GM21381 (cell line): ENCODE measurements around the gene SNX8.

Experiments
- ATAC-seq: cut with Tn5 transposase; IDR thresholded peaks from one replicate; pipeline ENCODE4 v1.9.1; 2021; ENCODE audit warnings: mild to moderate bottlenecking, moderate library complexity; ENCODE audit not compliant: unreplicated experiment

The SNX8 gene

DNA sequence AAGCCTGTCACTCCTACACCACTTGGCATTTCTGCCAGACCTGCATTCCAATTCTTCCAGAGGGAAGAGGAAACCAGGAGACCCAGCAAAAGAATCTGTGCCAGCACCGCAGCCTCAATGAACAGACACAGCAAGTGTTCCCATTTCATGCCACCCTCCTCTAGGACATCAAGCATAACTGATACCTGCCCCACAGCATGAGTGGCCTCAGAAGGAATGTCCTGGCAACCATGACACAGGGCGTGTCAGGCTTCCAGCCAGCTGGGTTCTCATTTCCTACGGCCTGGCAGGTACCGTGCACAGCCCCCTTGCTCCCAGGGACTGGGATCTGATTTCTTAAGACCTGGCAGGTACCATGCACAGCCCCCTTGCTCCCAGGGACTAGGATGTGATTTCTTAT, 89.3 kb downstream of the SNX8 start:
- no peak for ATAC-seq

DNA sequence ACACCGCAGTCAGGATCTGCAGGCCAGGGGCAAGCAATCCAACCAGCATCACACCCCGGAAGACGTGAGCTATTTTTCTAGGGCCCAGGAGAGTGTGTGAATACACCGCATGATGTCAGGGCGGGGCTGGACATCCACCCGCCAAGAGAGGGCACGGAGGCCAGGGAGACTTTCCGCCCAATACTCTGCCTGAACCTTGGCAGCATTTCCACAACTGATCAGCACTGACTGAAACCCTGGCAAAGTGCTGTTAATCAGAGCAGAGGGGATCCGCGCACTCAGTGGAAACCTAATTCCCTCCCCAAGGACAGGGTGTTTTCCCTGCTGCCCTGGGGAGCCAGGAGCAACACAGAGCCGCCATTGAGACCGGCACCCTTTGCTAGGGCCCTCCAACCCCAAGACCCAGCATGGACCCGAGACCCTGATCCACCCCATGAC, 89.7 kb downstream of the SNX8 start:
- ATAC-seq = no peak

DNA sequence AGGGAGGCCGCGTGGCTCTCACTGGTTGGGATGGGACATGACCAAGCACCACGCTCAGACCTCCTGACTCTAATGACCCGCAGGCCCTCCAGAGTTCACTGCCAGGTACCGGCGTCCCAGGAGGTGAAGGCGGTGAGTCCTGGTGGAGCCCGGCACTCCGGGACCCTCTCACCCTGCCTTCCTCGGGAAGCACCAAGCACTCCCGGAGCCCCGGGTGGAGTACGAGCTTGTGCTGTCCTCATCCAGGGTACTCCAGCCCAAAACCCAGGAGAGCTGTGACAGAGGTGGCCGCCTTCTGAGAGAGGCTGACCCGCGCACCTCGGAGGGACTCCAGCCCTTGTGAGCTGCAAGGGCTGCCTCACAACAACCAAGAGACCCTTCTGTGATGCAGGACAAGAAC, 90.9 kb downstream of the SNX8 start:
- no peak for ATAC-seq

DNA sequence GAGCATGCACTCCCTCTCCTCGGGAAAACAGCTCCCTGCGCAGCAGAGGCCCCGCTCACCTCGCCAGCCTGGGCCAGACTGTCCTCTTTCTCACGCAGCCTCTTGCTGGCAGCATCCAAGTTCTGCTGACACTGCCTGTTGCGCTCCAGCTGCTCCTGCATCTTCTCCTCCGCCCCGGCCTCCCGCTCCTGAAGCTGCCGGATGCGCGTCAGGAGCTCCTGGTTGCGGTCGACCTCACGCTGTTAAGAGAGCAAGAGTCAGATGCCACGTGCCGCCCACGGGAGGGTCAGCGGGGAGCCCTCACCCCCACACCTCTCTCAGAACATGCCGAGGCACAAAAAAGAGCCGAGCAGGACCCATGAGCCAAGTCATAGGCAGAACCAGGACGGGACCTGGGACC, 91.7 kb downstream of the SNX8 start:
- ATAC-seq = no peak

DNA sequence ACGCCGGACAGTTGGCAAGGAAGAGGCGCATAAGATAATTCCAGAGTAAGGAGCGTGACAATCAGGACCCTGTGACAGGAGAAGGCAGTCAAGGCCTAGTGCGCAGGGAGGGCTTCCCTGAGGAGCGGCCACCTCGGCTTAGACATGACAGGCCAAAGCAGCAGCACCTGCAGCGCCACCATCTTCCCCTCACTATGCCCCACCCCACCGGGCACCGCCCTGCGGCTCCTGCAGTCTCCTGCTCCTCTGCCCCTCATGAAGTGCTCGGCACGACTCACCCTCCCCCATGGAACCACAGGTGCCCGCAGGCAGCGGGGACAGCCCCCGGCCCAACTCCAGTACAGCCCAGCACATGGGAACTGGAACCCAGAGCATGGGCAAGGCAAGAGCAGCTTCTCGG, 93.3 kb downstream of the SNX8 start:
- no peak for ATAC-seq

DNA sequence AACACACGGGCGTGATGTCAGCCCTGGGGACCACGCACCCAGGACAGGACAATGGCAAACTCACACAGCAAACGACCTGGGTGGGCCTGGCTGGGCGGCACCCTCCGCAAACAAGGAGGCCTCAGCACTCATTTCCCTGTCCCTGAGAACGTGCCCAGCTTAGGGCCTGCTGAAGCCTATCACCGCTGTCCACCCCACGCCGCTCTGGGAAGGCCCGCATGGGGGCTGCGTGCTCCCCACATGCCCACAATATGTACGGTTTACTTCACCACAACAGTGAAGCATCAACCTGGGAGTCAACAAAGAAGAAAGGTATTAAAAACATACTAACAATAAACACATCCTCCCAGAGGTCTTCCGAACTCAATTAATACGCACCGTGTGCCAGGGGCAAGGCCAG, 93.7 kb downstream of the SNX8 start:
- ATAC-seq = no peak

DNA sequence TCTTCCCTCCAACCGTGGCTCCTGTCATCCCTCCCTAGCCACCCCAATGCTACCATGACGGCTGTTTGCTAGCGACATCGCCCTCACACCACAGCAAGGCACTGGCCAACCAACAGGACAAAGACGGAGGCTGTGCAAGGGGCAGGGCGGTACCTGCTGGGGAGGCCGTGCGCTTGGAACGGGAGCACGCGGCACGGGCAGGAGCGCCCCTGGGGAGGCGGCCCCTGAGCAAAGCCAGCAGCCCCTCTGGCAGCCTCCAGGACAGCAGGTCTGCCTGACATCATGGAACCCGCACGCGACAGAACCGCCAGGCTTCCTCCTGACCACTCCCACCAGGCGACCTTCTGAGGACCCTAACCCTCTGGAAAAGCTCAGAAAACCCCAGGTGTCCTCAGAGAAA, 94.2 kb downstream of the SNX8 start:
- ATAC-seq = no peak

DNA sequence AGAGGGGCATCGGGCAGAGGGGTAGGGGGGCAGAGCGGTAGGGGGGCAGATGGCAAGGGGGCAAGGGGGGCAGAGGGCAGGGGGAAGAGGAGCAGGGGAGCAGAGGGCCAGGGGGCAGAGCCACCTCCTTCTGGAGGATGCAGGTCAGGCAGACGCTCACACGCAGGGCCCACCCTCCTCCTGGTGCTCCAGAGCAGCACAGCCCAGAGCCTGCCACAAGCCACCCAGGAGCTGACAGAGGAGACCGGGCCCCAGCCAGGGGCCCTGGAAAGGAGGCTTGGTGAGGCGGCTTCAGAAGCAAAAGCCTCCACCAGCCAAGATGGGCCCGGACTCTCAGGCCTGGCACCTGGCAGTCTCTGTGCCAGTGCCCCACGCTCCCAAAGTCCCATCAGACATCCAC, 94.6 kb downstream of the SNX8 start:
- no peak for ATAC-seq

DNA sequence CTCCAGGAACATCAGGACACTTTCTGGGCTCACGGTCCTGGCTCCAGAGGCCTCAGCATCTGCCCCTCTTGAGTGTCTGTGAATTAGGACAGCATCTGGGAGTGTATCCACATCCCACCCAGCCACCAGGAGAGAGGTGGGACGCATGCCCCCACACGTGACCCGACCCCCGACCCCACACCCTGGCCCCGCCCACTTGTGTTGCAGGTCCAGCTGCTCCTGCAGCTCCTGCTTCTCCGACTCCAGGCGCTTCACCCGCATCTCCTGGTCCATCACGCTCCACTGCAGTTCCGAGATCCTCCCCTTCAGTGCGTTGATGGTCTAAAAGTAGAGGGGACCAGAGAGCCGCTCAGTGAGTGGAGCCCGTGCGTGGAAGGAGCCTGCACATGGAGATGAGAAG, 95.1 kb downstream of the SNX8 start:
- ATAC-seq = no peak

DNA sequence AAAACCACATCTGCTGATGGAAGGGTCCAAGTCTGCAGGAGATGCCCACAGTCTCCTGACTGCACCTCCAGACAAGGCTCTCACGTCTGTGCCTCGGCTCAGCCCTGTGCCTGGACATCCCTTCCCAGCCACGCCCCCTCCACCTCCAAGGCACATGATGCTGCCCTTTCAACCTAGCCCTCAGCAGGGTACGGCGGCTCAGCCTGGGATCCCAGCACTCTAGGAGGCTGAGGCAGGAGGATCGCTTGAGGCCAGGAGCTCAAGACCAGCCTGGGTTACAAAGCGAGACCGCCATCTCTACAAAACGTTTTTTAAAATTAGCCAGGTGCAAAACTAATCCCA, 95.8 kb downstream of the SNX8 start:
- ATAC-seq = no peak

DNA sequence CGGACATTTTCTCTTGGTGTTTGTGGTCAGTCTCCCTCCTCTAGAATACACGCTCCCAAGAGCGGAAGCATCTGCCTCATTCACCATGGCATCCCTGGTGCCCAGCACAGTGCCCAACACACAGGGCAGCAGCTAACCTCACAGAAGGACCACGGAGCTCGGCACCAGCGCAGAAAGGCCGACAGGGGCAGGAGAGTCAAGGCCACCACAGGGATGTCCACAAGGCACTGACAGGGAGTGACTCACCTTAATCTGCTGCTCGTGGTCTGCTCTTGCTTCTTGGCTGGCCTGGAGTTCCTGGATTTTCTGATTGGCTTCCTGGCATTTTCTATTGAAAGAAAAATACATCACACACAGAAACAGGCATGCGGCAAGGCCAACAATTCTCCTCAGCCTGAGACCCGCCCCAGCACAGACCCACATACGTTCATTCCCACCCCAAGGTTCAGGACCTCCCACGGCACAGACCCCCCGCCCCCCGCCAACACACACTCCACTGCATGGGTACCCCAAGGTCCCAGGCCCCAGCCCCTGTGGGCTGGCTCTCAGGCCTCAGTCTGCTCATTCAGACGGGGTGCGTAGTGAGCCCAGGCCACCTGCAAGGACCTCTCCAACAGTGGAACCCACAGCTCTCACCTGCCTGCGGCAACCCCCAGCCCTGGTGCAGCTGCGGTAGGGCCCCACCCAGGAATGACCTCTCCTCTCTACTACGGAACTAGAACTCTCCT, 96.4 kb downstream of the SNX8 start:
- no peak for ATAC-seq

DNA sequence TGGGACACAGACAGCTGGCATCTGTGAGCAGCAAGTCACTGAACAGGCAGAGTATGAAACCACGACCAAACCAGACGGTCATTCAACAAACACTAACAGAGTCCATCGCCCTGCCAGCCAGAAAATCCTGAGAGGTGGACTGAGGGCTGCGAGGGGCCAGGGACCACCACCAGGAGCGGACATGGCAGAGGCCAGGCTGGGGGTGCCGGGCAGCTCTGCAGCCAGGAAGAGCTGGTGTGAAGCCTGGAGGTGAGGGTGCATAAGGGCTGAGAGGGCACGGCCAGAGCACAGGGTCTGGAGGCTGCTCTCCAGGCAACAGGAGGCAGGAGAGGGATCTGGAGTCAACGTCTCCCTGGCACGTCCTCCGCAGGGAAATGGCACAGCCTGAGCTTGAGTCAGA, 97.0 kb downstream of the SNX8 start:
- ATAC-seq = no peak

DNA sequence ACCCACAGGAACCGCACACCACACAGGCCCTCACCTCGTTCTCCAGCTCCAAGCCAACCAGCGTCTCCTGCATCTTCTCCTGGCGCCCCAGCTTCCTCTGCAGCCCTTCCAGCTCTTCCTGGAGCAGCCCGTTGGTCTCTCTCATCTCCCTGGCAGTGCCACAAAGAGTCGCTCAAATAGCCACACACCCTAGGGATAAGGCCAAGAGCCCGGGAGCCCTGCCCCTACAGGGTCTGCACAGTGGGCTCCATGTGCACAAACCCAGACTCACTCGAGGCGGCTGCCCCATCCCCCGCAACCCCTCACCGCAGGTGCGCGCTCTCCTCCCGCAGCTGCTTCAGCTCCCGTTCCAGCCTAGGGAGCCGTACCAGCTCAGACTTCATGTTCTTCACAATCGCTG, 98.4 kb downstream of the SNX8 start:
- no peak for ATAC-seq

DNA sequence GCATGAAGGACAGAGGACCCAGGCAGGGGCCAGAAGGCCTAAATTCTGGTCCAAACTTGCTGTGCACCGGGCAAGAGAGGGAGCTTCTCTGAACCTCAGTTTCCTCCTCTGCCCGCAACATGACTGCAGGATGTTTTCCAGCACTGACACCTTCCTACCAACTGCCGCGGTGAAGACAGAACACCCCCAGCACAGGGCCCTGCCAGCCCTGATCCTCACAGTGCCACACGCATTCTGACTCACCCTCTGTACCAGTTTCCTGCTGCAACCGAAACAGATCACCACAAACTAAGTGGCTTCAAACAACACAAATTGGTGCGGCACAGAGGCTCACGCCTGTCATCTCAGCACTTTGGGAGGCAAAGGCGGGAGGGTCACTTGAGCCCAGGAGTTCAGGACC, 99.6 kb downstream of the SNX8 start:
- no peak for ATAC-seq

DNA sequence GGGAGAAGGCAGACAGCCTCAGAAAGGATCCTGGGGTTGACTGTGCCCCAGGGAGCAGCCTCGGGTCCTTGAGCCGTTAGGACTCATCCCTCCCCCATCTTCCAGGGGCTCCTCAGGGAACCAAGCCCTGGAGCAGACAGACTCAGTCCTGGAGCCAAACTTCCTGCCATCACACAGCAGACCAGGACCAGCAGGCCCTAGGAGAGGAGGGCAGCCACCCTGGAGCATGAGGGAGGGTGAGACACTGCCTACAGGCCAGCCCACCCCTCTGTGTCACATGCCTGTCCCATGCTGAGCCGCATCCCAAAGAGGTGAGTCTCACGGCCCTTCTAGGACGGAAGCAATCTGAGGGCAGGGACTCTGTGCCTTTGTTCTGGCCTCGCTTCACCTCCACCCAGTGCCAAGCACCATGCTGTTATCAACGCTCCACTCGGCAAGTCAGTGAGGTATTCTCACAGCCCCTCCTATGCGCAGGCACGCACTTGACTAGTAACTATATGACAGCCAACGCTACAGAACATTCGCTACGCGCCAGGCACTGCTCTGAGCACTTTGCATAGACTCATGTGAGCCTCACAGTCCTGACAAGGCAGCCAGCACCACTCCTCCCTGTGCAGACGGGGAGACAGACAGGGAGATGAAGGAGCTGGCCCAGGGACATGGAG, 100.6 kb downstream of the SNX8 start:
- ATAC-seq = no peak

DNA sequence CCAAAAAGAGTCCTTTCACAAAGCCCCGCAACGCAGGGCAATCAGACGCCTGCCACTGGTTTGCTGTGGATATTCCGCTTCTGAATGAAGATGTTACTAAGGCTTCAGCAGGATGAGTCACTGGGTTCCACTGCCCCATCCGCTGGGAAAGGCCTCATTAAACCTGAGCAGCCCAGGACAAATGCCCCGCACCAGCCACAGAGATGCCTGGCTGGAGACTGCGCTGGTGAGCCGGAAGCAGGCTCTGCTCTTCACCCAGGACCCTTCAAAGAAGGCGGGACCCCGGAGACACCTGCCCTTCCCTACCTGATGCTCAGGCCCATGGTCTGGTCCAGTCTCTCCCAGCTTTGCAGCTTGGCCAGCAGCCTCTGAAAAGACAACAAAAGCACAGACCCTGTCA, 101.3 kb downstream of the SNX8 start:
- no peak for ATAC-seq

DNA sequence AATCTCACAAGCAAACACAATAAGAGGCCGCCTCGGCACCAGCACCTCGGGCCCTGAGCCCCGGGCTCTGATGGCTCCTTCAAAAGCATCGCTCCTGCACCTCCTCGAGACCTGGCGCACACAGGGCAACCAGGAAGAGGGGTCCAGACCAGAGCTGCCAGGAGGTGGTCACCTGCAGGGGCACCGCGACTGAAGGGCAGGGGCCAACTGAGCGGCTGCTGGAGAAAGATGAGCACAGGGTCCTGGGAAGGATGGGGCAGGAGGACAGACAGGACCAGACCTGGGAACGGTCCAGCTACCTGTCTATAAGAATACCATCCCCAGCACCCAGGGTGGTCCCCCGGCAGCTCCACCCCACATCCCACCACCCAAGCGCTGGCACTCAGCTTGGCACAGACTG, 102.3 kb downstream of the SNX8 start:
- no peak for ATAC-seq

DNA sequence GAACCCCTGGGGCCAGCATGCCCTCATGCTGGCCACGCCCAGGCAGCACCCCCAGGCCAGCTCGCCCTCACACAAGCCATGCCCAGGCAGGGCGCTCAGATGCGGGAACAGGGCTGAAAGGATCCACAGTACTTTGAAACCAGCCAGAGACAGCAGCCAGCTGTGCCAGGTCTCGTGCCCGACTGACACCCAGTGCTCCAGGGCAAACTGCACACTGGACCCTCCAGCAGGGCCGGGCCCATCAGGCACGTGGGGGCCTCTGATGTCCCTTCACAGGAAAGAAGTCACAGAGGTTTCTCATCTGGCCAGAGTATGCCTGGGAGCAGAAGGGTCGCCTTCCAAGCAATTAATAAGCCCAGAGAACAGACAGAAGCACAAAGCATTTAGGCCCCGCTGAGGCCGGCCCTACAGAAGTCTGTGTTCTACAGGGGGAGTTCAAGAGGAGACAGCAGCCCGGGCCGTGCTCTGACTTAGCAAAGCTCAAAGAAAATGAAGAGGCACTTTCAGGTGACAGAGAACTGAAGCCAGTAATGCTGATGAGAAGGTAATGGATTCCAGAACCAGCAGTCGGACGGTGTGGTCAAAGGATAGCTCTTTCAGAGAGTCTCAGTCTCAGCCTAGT, 102.9 kb downstream of the SNX8 start:
- ATAC-seq = no peak

DNA sequence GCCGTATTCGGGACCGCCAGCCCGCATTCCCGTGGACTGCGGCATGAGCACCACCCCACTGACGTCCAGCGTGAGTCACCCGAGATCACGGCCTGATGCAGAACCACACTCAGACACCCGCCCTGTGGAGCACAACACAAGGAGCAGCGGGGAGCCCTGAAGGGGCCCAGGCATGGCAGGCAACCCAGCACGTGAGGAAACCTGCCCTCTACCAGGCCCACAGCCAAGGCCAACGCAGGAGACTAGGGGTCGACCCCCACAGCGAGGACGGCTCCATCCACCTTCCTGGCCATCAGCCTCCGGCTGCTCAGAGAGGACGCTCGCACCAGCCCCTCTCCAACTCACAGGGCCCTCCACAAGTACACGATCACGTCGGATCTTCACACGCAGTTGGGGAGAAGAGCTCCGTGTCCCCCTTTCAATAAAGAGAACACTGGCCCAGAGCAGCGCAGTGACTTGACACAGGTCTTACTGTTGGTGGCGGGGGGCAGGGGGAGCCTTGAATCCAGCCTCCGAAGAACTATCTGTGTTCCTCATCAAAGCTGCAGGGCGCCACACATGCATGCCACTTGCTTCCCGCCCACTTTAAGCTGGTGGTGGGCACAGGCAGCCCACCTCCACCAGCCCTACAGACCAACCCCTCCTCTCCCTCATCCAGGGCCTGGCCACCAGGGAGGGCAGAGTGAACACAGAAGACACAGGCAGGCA, 103.5 kb downstream of the SNX8 start:
- no peak for ATAC-seq

DNA sequence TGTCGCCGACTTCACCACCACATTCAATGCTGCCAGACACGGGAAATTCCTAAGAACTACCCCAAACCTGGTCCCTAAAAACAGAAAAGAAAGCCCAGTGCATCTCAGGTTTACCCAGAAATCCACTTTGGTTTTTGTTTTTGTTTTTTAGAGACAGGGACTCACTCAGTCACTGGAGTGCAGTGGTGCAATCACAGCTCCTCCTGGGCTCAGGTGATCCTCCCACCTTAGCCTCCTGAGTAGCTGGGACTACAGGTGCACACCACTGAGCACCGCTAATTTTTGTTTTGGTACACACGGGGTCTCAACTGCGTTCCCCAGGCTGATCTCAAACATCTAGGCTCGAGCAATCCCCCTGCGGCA, 104.3 kb downstream of the SNX8 start:
- no peak for ATAC-seq

DNA sequence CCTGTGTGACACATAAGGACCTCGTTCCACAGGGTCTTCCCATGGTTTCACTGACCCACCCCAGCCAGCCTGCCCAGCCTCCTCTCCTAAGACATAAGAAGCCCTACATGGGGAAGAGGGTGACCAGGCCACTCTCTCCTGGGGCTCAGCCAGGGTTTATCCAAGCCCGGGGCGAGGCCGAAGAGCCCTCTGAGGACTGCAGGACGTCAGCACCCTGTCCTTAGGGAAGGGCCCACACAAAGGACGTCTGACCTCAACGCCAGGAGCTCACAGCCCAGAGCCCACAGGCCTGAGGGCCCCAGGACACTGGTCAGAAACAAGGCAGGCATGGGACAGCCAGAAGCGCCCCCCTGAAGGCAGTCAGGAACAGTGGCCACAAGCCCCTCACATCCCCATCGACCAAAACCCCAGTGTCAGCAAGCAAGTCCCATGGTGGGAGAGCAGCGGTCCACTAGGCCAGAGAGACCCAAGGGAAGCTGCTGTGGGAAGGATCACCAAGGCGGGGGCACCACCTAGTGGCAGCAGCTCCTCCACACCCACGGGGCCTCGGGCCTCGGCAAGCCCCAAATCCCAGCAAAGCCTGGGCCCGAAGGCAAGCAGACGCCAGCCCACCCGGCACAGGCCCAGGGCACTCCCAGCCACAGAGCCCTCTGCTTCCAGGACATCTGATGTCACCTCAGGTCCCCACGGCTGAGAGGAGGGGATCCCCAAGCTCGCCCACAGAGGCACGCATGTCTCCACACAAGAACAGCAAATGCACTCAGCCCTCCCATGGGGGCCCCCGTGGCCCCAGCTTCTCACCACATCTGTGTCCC, 104.9 kb downstream of the SNX8 start:
- peak; percentile 56 for ATAC-seq
